SK-N-MC (cell line): ENCODE results near the gene C12orf50.

Experiments used
- FOXP2 ChIP-seq: optimal IDR thresholded peaks from 2 replicates; pipeline ENCODE3; 2011; ENCODE audit warnings: mild to moderate bottlenecking, moderate library complexity; ENCODE audit not compliant: insufficient read depth; ENCODE audit errors: extremely low read length, control extremely low read depth
- POLR2AphosphoS5 ChIP-seq: IDR thresholded peaks from 2 replicates; pipeline ENCODE4 v1.6.1; 2012; ENCODE audit warnings: mild to moderate bottlenecking, low read depth, low read length, borderline replicate concordance

DNA sequence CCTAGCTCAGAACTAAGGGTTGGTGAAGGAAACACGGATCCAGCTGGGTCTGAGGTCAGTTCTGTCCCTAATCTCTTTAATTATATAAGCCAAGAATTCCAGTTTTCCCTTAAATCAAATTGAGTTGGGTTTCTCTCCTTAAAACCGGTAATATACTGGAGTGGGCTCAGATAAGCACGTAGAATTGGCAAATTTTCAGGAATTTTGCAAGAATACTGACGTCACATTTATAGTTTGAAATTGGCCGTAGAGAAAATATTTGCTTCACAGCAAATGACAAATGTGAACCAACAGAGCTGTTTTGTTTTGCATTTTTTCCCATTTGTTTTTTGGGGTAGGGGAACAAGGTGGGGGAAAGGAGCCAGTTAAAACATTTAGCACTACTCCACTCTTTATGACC, 17.4 kb downstream of the C12orf50 start:
- no peak for TF ChIP-seq POLR2AphosphoS5
- TF ChIP-seq FOXP2: no peak
